OCI-LY7 (cell line): ENCODE measurements around the gene CMPK1. TPM values are rescaled to one million over a fixed set of nuclear protein-coding genes. Genes with fewer than 3 reads are reported as not detected.
A peak's percentile ranks its signal among the peaks of the same experiment; 100 is the strongest.

Experiments
- BruUV-seq: library from RNA; stranded (reverse); fragments of 400-500 nt; replicated peaks from 2 replicates; lab custom pipeline; 2021; lab: Mats Ljungman, UMichigan
- CTCF ChIA-PET: fragments of 300-600 bp; sonication (Branson Sonifier 250); formaldehyde crosslinking; loops from one replicate; lab custom pipeline; 2022; ENCODE audit warnings: antibody characterized with exemption; ENCODE audit not compliant: unreplicated experiment; lab: Charles Lee
- POLR2A ChIA-PET: fragments of 300-600 bp; sonication (Branson Sonifier 250); formaldehyde crosslinking; loops from one replicate; lab custom pipeline; 2022; ENCODE audit warnings: antibody characterized with exemption; lab: Charles Lee
- DNase-seq: peaks from one replicate; pipeline ENCODE4 v3.0.0-alpha.2; 2015; ENCODE audit warnings: low spot score
- H2AFZ ChIP-seq: fragments of 200-600 bp; sonication (generic), shearing (Covaris generic); 2 replicates; pipeline ENCODE4 v1.6.1; 2014; ENCODE audit warnings: mild to moderate bottlenecking, antibody characterized with exemption, low read length, moderate library complexity
- H3K27ac ChIP-seq: fragments of 200-600 bp; sonication (generic); 2 replicates; pipeline ENCODE4 v1.5.1; 2014; ENCODE audit warnings: mixed run types, low read depth, mild to moderate bottlenecking, moderate library complexity, low read length, inconsistent platforms; ENCODE audit not compliant: poor library complexity, severe bottlenecking
- H3K36me3 ChIP-seq: fragments of 200-600 bp; sonication (generic); 2 replicates; pipeline ENCODE4 v1.6.1; 2014; ENCODE audit warnings: mild to moderate bottlenecking, antibody characterized with exemption, low read length, moderate library complexity, mixed read lengths; ENCODE audit not compliant: insufficient read depth
- H3K4me1 ChIP-seq: fragments of 200-600 bp; sonication (generic); 2 replicates; pipeline ENCODE4 v1.5.1; 2014; ENCODE audit warnings: mild to moderate bottlenecking, low read length; ENCODE audit not compliant: insufficient read depth, poor library complexity, severe bottlenecking
- H3K4me2 ChIP-seq: fragments of 200-600 bp; sonication (generic); 2 replicates; pipeline ENCODE4 v1.6.1; 2014; ENCODE audit warnings: mild to moderate bottlenecking, low read length
- H3K4me3 ChIP-seq: fragments of 200-600 bp; sonication (generic); 2 replicates; pipeline ENCODE4 v1.5.1; 2014; ENCODE audit warnings: mild to moderate bottlenecking, low read depth, low read length; ENCODE audit not compliant: poor library complexity, severe bottlenecking
- H3K79me2 ChIP-seq: fragments of 200-600 bp; sonication (generic); 2 replicates; pipeline ENCODE4 v1.6.1; 2016; ENCODE audit warnings: low read depth, mild to moderate bottlenecking, low read length, moderate library complexity, mixed read lengths; ENCODE audit not compliant: insufficient read depth
- H3K9me2 ChIP-seq: fragments of 200-600 bp; sonication (generic); 2 replicates; pipeline ENCODE4 v1.6.1; 2016; ENCODE audit warnings: mild to moderate bottlenecking, low read length, mixed read lengths; ENCODE audit not compliant: insufficient read depth
- H3K9me3 ChIP-seq: fragments of 200-600 bp; sonication (generic); 2 replicates; pipeline ENCODE4 v1.6.1; 2014; ENCODE audit warnings: mild to moderate bottlenecking, mixed run types, low read length, mixed read lengths
- H4K20me1 ChIP-seq: fragments of 200-600 bp; sonication (generic); 2 replicates; pipeline ENCODE4 v1.6.1; 2014; ENCODE audit warnings: mild to moderate bottlenecking, antibody characterized with exemption, low read length, moderate library complexity, mixed read lengths; ENCODE audit not compliant: insufficient read depth
- CTCF ChIP-seq: fragments of 200-600 bp; sonication (generic); conservative IDR thresholded peaks from 2 replicates; pipeline ENCODE4 v1.5.1; 2014; ENCODE audit warnings: mild to moderate bottlenecking, antibody characterized with exemption, low read length, moderate library complexity, mixed read lengths
- EZH2phosphoT487 ChIP-seq: fragments of 200-600 bp; sonication (generic); IDR thresholded peaks from 2 replicates; pipeline ENCODE4 v1.6.1; 2018; ENCODE audit warnings: low read depth, borderline replicate concordance, mild to moderate bottlenecking, mixed run types, antibody characterized with exemption, low read length, moderate library complexity, mixed read lengths
- intact Hi-C: fragments of 100-400 bp; cut with micrococcal nuclease; formaldehyde crosslinking; loops from one replicate; pipeline ENCODE4 v1.10.0; 2022; ENCODE audit not compliant: unreplicated experiment
- total RNA-seq, 2 experiments: library from RNA; depleted of rRNA in 1 of 2; stranded (reverse); fragments of >200 nt in 1 of 2; shearing (Covaris generic) in 1 of 2; gene quantifications; 2 replicates each; pipeline ENCODE4 v1.2.3, GENCODE V29; 2014 to 2022

The CMPK1 gene
- total RNA-seq, 2 experiments from 2014 or later, result 59.2 to 85.8 TPM

GRCh38 chr1:47388891-47389238 is 55.3 kb downstream of the CMPK1 start:
- no TSS peak for BruUV-seq
- Histone ChIP-seq H3K4me3 (no peak overlapping the region), H2AFZ (no peak overlapping the region), H3K79me2 (no peaks in the 10 kb centered on the region), H3K9me2 (no peaks in the 10 kb centered on the region), H3K9me3 (no peaks in the 10 kb centered on the region), H3K36me3 (no peaks in the 10 kb centered on the region), H3K4me2 (no peak overlapping the region), H3K4me1 (peaks cover 10% of the 10 kb centered on the region), H3K27ac (no peak overlapping the region), H4K20me1 (no peaks in the 10 kb centered on the region)
- ChIA-PET CTCF (interaction anchor here (0.7 to 2.2 kb wide), 4 partner anchors 9 to 337 kb away, joined by 3 to 8 read pairs (median 4); partner anchors contain the start of gene FOXD2), POLR2A (interaction anchor here (1.7 to 2.3 kb wide), 2 partner anchors 49 to 75 kb away, joined by 5 to 7 read pairs; partner anchors contain the start of genes FOXD2 and STIL)
- TF ChIP-seq EZH2phosphoT487 (no peak), CTCF (peak; percentile 93)
- DNase-seq, result peak; percentile 69
- intact Hi-C loops, result loop anchor here (1.0 to 5.0 kb wide), 4 partner anchors 35 to 338 kb away; no protein-coding TSS in a partner anchor

GRCh38 chr1:47389731-47390130 is 56.1 kb downstream of the CMPK1 start:
- POLR2A ChIA-PET, result interaction anchor here (1.4 to 2.3 kb wide), 3 partner anchors 25 to 76 kb away, joined by 5 to 7 read pairs (median 5); partner anchors contain the start of genes FOXD2 and STIL
- Histone ChIP-seq H3K79me2 (no peaks in the 10 kb centered on the region), H2AFZ (no peak overlapping the region), H3K27ac (no peak overlapping the region), H3K4me1 (peaks cover 10% of the 10 kb centered on the region), H3K4me3 (no peak overlapping the region), H3K9me3 (no peaks in the 10 kb centered on the region), H3K36me3 (no peaks in the 10 kb centered on the region), H3K9me2 (no peaks in the 10 kb centered on the region), H4K20me1 (no peaks in the 10 kb centered on the region), H3K4me2 (no peak overlapping the region)
- intact Hi-C loops, result loop anchor here (1.0 to 5.0 kb wide), 3 partner anchors 47 to 337 kb away; no protein-coding TSS in a partner anchor
- CTCF ChIA-PET, result interaction anchor here (1.3 to 2.2 kb wide), 3 partner anchors 10 to 336 kb away, joined by 3 to 13 read pairs (median 8); partner anchors contain the start of gene FOXD2
- no peak for TF ChIP-seq CTCF
- no peak for TF ChIP-seq EZH2phosphoT487
- BruUV-seq, result no TSS peak
- DNase-seq, result no peak

GRCh38 chr1:47390843-47391242 is 57.3 kb downstream of the CMPK1 start:
- H2AFZ ChIP-seq, result no peak overlapping the region
- H4K20me1 ChIP-seq, result no peaks in the 10 kb centered on the region
- H3K79me2 ChIP-seq, result no peaks in the 10 kb centered on the region
- no peak for DNase-seq
- intact Hi-C loops, result no loop called here
- no peak overlapping the region for H3K4me3 ChIP-seq
- CTCF ChIA-PET, result no interaction called here
- TF ChIP-seq EZH2phosphoT487 (no peak), CTCF (no peak)
- H3K36me3 ChIP-seq, result no peaks in the 10 kb centered on the region
- H3K27ac ChIP-seq, result no peak overlapping the region
- H3K4me1 ChIP-seq, result peaks cover 15% of the 10 kb centered on the region
- H3K9me2 ChIP-seq, result no peaks in the 10 kb centered on the region
- H3K4me2 ChIP-seq, result no peak overlapping the region
- H3K9me3 ChIP-seq, result no peaks in the 10 kb centered on the region
- no TSS peak for BruUV-seq
- POLR2A ChIA-PET, result interaction anchor here (0.9 to 2.3 kb wide), 3 partner anchors 17 to 47 kb away, joined by 3 to 7 read pairs (median 5); partner anchors contain the start of gene FOXD2
